ENCODE results near the gene ACSL5. TPM values are rescaled to one million over a fixed set of nuclear protein-coding genes. Genes with fewer than 3 reads are reported as not detected.
A peak's percentile ranks its signal among the peaks of the same experiment; 100 is the strongest.

ACSL5 gene, protein sequence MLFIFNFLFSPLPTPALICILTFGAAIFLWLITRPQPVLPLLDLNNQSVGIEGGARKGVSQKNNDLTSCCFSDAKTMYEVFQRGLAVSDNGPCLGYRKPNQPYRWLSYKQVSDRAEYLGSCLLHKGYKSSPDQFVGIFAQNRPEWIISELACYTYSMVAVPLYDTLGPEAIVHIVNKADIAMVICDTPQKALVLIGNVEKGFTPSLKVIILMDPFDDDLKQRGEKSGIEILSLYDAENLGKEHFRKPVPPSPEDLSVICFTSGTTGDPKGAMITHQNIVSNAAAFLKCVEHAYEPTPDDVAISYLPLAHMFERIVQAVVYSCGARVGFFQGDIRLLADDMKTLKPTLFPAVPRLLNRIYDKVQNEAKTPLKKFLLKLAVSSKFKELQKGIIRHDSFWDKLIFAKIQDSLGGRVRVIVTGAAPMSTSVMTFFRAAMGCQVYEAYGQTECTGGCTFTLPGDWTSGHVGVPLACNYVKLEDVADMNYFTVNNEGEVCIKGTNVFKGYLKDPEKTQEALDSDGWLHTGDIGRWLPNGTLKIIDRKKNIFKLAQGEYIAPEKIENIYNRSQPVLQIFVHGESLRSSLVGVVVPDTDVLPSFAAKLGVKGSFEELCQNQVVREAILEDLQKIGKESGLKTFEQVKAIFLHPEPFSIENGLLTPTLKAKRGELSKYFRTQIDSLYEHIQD
- 9.3 TPM for total RNA-seq

DNA sequence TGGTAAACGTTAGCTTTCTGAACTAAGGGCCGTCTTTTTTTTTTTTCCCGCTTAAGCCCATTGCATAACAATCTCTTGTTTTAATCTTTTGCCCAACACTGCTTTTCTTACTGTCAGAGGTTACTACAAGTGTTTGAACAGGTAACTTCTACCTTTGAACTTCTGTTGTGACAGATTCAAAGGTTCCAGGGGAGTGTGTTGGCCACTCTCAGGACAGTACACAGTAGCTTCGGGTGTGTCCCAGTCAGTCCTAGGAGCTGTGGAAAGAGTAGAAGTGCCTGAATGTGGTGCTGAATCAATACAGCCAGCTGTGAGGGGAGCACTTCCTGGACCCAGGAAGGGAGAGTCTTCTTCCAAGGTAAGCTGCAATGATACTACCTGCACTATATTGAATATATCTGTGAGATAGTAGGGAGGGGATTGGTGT is at the start of gene ACSL5:
Gene ACSL5 (plus strand): TSS at position 205 of the 427 bp plus-strand sequence. CDS start 20,831 bp downstream, outside the sequence.
- Histone ChIP-seq H3K36me3 (no peaks in the 10 kb centered on the region), H3K9me3 (no peaks in the 10 kb centered on the region), H3K27me3 (no peaks in the 10 kb centered on the region), H3K4me1 (peaks cover 0 to 4% of the 10 kb centered on the region in 2 donors), H3K27ac (peak within 1 kb of the TSS in 1 of 2 donors; percentile 68), H3K4me3 (no peak within 1 kb of the TSS)
- TF ChIP-seq, protein P1, sequence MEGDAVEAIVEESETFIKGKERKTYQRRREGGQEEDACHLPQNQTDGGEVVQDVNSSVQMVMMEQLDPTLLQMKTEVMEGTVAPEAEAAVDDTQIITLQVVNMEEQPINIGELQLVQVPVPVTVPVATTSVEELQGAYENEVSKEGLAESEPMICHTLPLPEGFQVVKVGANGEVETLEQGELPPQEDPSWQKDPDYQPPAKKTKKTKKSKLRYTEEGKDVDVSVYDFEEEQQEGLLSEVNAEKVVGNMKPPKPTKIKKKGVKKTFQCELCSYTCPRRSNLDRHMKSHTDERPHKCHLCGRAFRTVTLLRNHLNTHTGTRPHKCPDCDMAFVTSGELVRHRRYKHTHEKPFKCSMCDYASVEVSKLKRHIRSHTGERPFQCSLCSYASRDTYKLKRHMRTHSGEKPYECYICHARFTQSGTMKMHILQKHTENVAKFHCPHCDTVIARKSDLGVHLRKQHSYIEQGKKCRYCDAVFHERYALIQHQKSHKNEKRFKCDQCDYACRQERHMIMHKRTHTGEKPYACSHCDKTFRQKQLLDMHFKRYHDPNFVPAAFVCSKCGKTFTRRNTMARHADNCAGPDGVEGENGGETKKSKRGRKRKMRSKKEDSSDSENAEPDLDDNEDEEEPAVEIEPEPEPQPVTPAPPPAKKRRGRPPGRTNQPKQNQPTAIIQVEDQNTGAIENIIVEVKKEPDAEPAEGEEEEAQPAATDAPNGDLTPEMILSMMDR (IDR thresholded peaks at IDR 0.05), result no peak
- DNase-seq (ENCODE audit: low spot score in 2 of 2), result no peak
- intact Hi-C loops (cut with DNase I), result no loop called here

DNA sequence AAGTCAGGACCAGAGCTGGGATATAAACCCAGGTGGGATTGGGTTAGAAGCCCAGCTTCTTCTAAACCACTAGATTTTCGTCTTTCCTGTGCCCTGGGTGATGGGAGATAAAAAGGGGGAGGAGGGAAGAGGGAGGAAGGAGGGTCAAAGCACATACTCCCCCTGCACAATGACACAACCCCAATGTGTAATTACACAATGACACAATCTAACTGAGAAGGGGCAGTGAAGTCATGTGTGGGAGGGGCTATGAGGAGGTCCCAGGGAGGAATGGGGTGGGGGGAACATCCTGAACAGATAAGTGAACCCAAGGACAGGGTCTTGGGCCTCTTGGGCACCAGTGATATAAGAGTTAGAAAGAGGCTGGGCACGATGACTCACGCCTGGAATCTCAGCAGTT is 46.2 kb upstream of the ACSL5 start:
- Histone ChIP-seq H3K27me3 (no peaks in the 10 kb centered on the region), H3K9me3 (no peaks in the 10 kb centered on the region), H3K4me1 (peaks cover 0 to 3% of the 10 kb centered on the region in 2 donors), H3K4me3 (no peak overlapping the region), H3K36me3 (no peaks in the 10 kb centered on the region), H3K27ac (no peak overlapping the region)
- peak in 1 of 2 donors; percentile 18 for DNase-seq (ENCODE audit: low spot score in 2 of 2)
- TF ChIP-seq, protein P1 (IDR thresholded peaks at IDR 0.05), result no peak
- intact Hi-C loops (cut with DNase I), result no loop called here

DNA sequence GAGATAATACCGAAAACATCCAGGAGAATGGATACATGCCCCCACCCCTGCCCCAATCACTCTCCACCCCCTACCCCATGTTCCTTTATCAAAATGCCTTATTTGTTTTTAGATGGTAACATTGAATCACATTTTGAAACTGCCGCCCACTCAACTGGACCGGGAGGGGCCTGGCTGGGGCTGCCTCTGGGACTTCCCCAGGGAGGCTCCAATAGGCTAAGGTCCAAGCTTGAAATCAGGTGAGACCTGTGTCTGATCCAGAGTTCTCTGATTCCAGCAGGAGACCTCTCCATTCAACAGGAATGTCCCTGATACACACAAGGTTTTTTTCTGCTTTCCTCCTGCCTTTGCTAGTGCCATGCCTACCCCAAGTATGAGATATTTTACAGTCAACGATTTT is 43.8 kb upstream of the ACSL5 start:
- Histone ChIP-seq H3K4me3 (no peak overlapping the region), H3K4me1 (peaks cover 0 to 3% of the 10 kb centered on the region in 2 donors), H3K27ac (no peak overlapping the region), H3K9me3 (no peaks in the 10 kb centered on the region), H3K36me3 (no peaks in the 10 kb centered on the region), H3K27me3 (no peaks in the 10 kb centered on the region)
- intact Hi-C loops (cut with DNase I), result no loop called here
- TF ChIP-seq, protein P1 (IDR thresholded peaks at IDR 0.05), result no peak
- DNase-seq (ENCODE audit: low spot score in 2 of 2), result peak in 1 of 2 donors; percentile 43

DNA sequence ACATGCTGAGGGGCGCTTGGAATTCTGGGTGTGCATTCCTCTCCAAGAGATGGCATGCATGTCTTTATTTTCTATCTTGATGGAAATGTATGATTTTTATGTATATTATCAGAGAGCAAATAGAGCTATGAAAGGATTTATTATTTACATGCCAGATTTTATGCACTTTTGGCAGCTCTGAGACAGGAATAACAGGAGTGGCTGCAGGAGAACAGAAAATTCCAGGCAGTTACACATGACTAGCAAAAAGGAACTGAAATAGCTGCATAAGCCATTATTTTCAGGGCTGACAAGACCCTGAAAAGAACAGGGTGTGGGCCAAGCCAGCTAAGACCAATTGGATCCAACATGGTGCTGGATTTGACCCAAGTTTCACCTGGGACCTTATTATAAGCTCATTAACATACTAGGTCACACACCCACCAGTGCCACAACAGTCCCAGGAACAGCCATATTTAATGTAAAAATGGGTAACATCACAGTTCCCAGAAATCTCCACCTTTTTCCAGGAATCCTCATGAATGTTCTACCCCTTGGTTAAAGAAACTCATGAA is 43.2 kb upstream of the ACSL5 start:
- no peaks in the 10 kb centered on the region for H3K36me3 ChIP-seq
- H3K4me1 ChIP-seq, result peaks cover 0 to 3% of the 10 kb centered on the region in 2 donors
- no peaks in the 10 kb centered on the region for H3K9me3 ChIP-seq
- intact Hi-C loops (cut with DNase I), result no loop called here
- H3K4me3 ChIP-seq, result no peak overlapping the region
- no peak overlapping the region for H3K27ac ChIP-seq
- H3K27me3 ChIP-seq, result no peaks in the 10 kb centered on the region
- no peak for DNase-seq (ENCODE audit: low spot score in 2 of 2)
- TF ChIP-seq, protein P1 (IDR thresholded peaks at IDR 0.05), result no peak

DNA sequence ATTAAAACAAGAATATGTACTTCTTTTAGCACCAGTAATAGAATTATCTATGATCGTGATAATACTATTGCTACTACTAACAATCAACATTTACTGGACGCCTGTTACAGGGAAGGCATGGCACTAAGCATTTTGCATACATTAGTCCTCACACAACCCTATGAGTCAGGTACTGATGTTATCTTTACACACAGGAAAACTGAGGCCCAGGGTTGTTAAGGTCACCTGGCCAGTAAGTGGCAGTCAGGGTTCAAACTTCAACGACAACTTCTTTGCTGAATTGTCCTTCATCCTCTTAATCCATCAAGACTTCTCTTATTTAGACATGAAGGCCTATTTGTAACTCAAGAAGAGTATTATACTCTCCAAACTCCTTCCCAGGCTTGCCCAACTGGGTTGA is 41.9 kb upstream of the ACSL5 start:
- TF ChIP-seq, protein P1 (IDR thresholded peaks at IDR 0.05), result no peak
- H3K9me3 ChIP-seq, result no peaks in the 10 kb centered on the region
- H3K27me3 ChIP-seq, result no peaks in the 10 kb centered on the region
- intact Hi-C loops (cut with DNase I), result no loop called here
- DNase-seq (ENCODE audit: low spot score in 2 of 2), result no peak
- peaks cover 0 to 3% of the 10 kb centered on the region in 2 donors for H3K4me1 ChIP-seq
- H3K4me3 ChIP-seq, result no peak overlapping the region
- no peak overlapping the region for H3K27ac ChIP-seq
- no peaks in the 10 kb centered on the region for H3K36me3 ChIP-seq
